Measurements from ENCODE around the gene EIF4ENIF1. TPM values are rescaled to one million over a fixed set of nuclear protein-coding genes. Genes with fewer than 3 reads are reported as not detected.

EIF4ENIF1 gene
- polyA plus RNA-seq, 1 of the 3 experiments (the other 2 are of a cell fraction) = 18.4 TPM

GRCh38 chr22:31400023-31400397 lies 89.6 kb downstream of the EIF4ENIF1 start:
- no peaks in the 10 kb centered on the region for H4K20me1 ChIP-seq (ENCODE audit: insufficient read depth)
- 2% methylated on average over 11 of the region's 11 CpGs for WGBS (ENCODE audit: low lambda C conversion rate)
- CTCF ChIA-PET = interaction anchor here (1.0 to 3.5 kb wide), 4 partner anchors 11 to 188 kb away, joined by 3 to 16 read pairs (median 4); partner anchors contain the start of genes LIMK2 and PATZ1
- H3K4me1 ChIP-seq (ENCODE audit: control insufficient read depth in 1 of 2, insufficient read depth in 2 of 2, low read depth in 1 of 2, low read length in 1 of 2) = peaks cover 4 to 5% of the 10 kb centered on the region in 2 experiments; a peak in 2 of 4 replicates
- H3K79me2 ChIP-seq (ENCODE audit: insufficient read depth) = peaks cover 56% of the 10 kb centered on the region
- H3K4me3 ChIP-seq (ENCODE audit: low read depth in 2 of 2, low read length in 1 of 2) = peak overlapping the region; percentile 78 to 83
- H3K9me3 ChIP-seq = no peaks in the 10 kb centered on the region
- no peaks in the 10 kb centered on the region for H3K27me3 ChIP-seq (ENCODE audit: insufficient read depth)
- peak overlapping the region; percentile 92 for H3K4me2 ChIP-seq
- peak overlapping the region; percentile 73 to 76 for H3K27ac ChIP-seq (ENCODE audit: low read depth in 2 of 2, low read length in 1 of 2)
- peaks cover 11 to 35% of the 10 kb centered on the region in 2 experiments for H3K36me3 ChIP-seq (replicated peaks in 1 of 2; ENCODE audit: control insufficient read depth in 1 of 2, insufficient read depth in 2 of 2, low read length in 1 of 2)
- no peak for DNase-seq
- no peaks in the 10 kb centered on the region for H3K9me2 ChIP-seq
- POLR2A ChIA-PET = interaction anchor here (0.6 to 2.4 kb wide), 5 partner anchors 31 to 56 kb away, joined by 3 to 32 read pairs (median 9); partner anchors contain the start of gene PATZ1
- peaks cover 26% of the 10 kb centered on the region for H3F3A ChIP-seq (replicated peaks; ENCODE audit: insufficient read depth)
- H2AFZ ChIP-seq (ENCODE audit: low read depth) = peak overlapping the region; percentile 96; the same call in 1 of the 2 replicates
- TF ChIP-seq NRF1 (IDR thresholded peaks at IDR 0.05; ENCODE audit: low read depth, low read length) (no peak), RXRA (IDR thresholded peaks at IDR 0.05; ENCODE audit: borderline replicate concordance, low read depth) (no peak), FOXM1 (IDR thresholded peaks at IDR 0.05; ENCODE audit: low read depth) (no peak), FOXJ3 (CRISPR knock-in tag; IDR thresholded peaks at IDR 0.05) (no peak), JUND (IDR thresholded peaks at IDR 0.05) (no peak)
- H3K9ac ChIP-seq = peak overlapping the region; percentile 91

DNA sequence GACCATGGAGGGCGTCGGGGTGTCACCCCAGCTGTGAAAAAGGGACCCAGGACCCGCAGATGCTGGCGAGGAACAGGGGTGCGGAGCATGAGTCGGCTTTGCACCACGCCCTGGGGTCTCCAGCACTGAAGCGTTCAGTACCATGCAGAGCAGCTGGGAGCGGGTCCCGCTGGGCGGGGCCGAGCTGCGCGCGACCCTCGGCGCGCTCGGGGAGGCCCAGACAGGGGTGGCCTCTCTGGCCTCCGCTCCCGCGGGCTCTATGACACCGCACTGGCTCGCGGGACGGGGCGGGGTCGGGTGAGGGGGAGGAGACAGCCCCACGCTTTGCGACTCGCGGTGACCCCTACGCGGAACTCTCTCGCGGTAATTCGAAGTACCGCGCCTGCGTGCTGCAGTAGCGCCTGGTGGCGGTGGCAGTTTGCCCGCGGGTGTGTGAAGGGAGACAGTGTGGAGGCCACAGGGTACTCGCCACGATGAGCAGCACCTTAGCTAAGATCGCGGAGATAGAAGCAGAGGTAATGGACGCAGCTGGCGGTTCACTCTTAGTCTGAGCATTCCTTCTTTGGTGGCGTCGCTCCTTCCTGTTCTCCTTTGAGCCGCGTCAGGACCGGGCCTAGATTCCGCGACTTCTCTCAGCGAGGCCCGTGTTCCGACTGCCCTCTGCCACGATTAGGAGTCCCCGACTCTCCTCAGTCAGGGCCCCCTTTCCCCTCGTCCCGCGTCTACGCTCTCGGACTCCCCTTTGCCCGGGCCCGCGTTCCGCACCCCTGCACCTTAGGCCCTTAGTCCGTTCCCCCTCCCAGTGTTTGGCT lies 90.2 kb downstream of the EIF4ENIF1 start, which contains the start of gene DRG1:
Gene DRG1, plus strand, starts transcription at position 394 of the 812 bp plus-strand sequence. Its CDS starts 80 bp downstream, at position 474.
- Histone ChIP-seq H3K79me2 (ENCODE audit: insufficient read depth) (peaks cover 50% of the 10 kb centered on the region), H3K4me3 (ENCODE audit: low read depth in 2 of 2, low read length in 1 of 2) (peak within 1 kb of the TSS; percentile 78 to 83), H3K4me2 (peak within 1 kb of the TSS; percentile 92), H3K27ac (ENCODE audit: low read depth in 2 of 2, low read length in 1 of 2) (peak within 1 kb of the TSS; percentile 76 to 85), H3K36me3 (replicated peaks in 1 of 2; ENCODE audit: control insufficient read depth in 1 of 2, insufficient read depth in 2 of 2, low read length in 1 of 2) (peaks cover 10 to 29% of the 10 kb centered on the region in 2 experiments), H3K27me3 (ENCODE audit: insufficient read depth) (no peaks in the 10 kb centered on the region), H3F3A (replicated peaks; ENCODE audit: insufficient read depth) (peaks cover 20% of the 10 kb centered on the region), H3K9me3 (no peaks in the 10 kb centered on the region), H3K9ac (peak within 1 kb of the TSS; percentile 91), H4K20me1 (ENCODE audit: insufficient read depth) (no peaks in the 10 kb centered on the region), H3K9me2 (no peaks in the 10 kb centered on the region), H2AFZ (ENCODE audit: low read depth) (peak within 1 kb of the TSS; percentile 96), H3K4me1 (ENCODE audit: control insufficient read depth in 1 of 2, insufficient read depth in 2 of 2, low read depth in 1 of 2, low read length in 1 of 2) (peaks cover 4 to 5% of the 10 kb centered on the region in 2 experiments; a peak in 2 of 4 replicates)
- 2% methylated on average over 27 of the region's 72 CpGs for WGBS (ENCODE audit: low lambda C conversion rate)
- ChIA-PET POLR2A (interaction anchor here (0.6 to 2.4 kb wide), 11 partner anchors 16 to 107 kb away, joined by 3 to 32 read pairs (median 4); partner anchors contain the start of genes PATZ1 and PIK3IP1), CTCF (interaction anchor here (0.5 to 3.5 kb wide), 6 partner anchors 11 to 187 kb away, joined by 3 to 16 read pairs (median 3); partner anchors contain the start of genes LIMK2 and PATZ1)
- DNase-seq = peak; percentile 99
- TF ChIP-seq JUND (IDR thresholded peaks at IDR 0.05) = no peak
- no peak; the same call in 1 of the 2 replicates for TF ChIP-seq TEAD4 (IDR thresholded peaks at IDR 0.05; ENCODE audit: borderline replicate concordance, insufficient read depth)
- TF ChIP-seq, protein P1, sequence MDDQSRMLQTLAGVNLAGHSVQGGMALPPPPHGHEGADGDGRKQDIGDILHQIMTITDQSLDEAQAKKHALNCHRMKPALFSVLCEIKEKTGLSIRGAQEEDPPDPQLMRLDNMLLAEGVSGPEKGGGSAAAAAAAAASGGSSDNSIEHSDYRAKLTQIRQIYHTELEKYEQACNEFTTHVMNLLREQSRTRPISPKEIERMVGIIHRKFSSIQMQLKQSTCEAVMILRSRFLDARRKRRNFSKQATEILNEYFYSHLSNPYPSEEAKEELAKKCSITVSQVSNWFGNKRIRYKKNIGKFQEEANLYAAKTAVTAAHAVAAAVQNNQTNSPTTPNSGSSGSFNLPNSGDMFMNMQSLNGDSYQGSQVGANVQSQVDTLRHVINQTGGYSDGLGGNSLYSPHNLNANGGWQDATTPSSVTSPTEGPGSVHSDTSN (IDR thresholded peaks at IDR 0.05) = no peak
- no peak for TF ChIP-seq FOXM1 (IDR thresholded peaks at IDR 0.05; ENCODE audit: low read depth)
- TF ChIP-seq FOXJ3 (CRISPR knock-in tag; IDR thresholded peaks at IDR 0.05) = no peak
- TF ChIP-seq REST (IDR thresholded peaks at IDR 0.05; ENCODE audit: low read depth, low read length) = peak; percentile 22; the same call in 1 of the 2 replicates
- TF ChIP-seq GATA2 (CRISPR knock-in tag; IDR thresholded peaks at IDR 0.05) = no peak
- TF ChIP-seq RXRA (IDR thresholded peaks at IDR 0.05; ENCODE audit: borderline replicate concordance, low read depth) = peak; percentile 8; the same call in 1 of the 2 replicates
- no peak for TF ChIP-seq SIN3A (IDR thresholded peaks at IDR 0.05; ENCODE audit: borderline replicate concordance, low read depth, low read length)
- peak; percentile 31; the same call in 1 of the 2 replicates for TF ChIP-seq RAD21 (IDR thresholded peaks at IDR 0.05; ENCODE audit: low read length)
- TF ChIP-seq MXI1 (IDR thresholded peaks at IDR 0.05; ENCODE audit: low read depth, low read length) = peak; percentile 90
- TF ChIP-seq IRF3 (IDR thresholded peaks at IDR 0.05; ENCODE audit: low read depth, low read length) = no peak
- peak; percentile 59 for TF ChIP-seq NFIC (IDR thresholded peaks at IDR 0.05; ENCODE audit: borderline replicate concordance)
- TF ChIP-seq, protein P2, sequence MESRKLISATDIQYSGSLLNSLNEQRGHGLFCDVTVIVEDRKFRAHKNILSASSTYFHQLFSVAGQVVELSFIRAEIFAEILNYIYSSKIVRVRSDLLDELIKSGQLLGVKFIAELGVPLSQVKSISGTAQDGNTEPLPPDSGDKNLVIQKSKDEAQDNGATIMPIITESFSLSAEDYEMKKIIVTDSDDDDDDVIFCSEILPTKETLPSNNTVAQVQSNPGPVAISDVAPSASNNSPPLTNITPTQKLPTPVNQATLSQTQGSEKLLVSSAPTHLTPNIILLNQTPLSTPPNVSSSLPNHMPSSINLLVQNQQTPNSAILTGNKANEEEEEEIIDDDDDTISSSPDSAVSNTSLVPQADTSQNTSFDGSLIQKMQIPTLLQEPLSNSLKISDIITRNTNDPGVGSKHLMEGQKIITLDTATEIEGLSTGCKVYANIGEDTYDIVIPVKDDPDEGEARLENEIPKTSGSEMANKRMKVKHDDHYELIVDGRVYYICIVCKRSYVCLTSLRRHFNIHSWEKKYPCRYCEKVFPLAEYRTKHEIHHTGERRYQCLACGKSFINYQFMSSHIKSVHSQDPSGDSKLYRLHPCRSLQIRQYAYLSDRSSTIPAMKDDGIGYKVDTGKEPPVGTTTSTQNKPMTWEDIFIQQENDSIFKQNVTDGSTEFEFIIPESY (IDR thresholded peaks at IDR 0.05; ENCODE audit: borderline replicate concordance, low read depth) = peak; percentile 98
- TF ChIP-seq RCOR1 (IDR thresholded peaks at IDR 0.05; ENCODE audit: low read length) = no peak

Data from SK-N-SH (cell line).